Activated T-helper 9 cell treated with anti-CD3 and anti-CD28 coated beads, Interleukin-2, amount 50 U/mL, for 16 hours (primary cell): ENCODE measurements around the gene PPP5C.

Experiments used
- DNase-seq: peaks from one replicate; pipeline ENCODE4 v3.0.0-alpha.2; 2020; ENCODE audit warnings: low read depth

The PPP5C gene

GRCh38 chr19:46337487-46337886, 9.4 kb upstream of the PPP5C start:
- DNase-seq: no peak

DNA sequence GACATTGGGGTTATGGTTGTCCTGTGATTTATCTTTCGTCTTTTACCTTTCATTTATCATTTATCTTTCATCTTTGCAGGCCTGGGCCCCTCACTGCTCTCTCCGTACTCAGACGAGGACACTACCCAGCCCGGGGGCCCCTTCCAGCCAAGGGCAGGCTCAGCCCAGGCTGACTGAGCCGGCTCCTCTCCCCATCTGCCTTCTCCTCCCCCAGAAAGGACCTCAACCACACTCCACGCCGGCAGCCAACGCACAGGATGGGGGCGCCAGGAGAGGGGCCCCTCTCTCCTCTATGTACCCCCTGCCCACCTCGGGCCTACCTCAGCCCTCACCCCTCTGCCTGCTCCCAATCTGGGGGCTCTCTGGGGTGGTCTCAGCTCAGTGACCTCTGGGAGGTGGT, 7.4 kb upstream of the PPP5C start:
- DNase-seq: no peak

DNA sequence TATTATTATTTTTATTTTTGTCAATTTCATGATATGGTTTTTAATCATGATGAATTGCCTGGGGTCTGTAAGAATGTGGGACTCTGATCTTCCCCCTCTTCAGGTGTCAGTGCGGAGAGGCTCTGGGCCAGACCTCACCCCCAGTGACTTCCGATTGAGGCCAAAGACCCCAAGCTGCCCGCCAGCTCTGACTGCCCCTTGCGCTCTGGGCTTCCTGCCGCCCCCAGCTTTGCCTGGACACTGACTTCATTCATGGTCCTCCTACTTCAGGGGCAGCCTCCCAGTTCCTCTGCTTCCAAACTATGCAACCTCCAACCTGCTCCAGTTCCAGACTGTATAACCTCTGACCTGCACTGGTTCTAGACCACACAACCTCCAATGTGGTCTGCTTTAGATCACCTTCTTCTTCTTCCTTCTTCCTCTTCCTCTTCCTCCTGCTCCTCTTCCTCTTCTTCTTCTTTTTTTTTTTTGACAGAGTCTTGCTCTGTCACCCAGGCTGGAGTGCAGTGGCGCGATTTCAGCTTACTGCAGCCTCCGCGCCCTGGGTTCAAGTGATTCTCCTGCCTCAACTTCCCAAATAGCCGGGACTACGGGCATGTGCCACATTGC, 6.7 kb upstream of the PPP5C start:
- no peak for DNase-seq

- DNase-seq: no peak
These were observed 5.0 kb upstream of the PPP5C start for GRCh38 chr19:46341937-46342336.

- no peak for DNase-seq
These were observed 2.5 kb upstream of the PPP5C start for GRCh38 chr19:46344363-46344762.

- DNase-seq: no peak
These were observed 1.7 kb upstream of the PPP5C start for GRCh38 chr19:46345157-46345556.

DNA sequence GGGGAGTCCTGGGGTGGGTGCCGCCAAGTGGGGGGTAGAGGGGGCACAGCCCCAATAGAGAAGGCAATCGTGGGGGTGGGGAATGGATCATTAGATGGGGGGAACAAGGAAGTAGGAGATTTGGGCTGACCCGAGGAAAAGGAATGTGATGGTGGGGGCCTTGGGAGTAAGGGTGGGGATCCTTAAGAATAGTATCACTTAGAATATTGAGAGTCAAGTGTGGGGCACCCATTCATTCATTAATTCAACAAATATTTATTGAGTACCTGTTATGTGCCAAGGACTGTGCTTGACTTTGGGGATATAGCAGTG, 641 bp downstream of the PPP5C start:
- DNase-seq: no peak

DNA sequence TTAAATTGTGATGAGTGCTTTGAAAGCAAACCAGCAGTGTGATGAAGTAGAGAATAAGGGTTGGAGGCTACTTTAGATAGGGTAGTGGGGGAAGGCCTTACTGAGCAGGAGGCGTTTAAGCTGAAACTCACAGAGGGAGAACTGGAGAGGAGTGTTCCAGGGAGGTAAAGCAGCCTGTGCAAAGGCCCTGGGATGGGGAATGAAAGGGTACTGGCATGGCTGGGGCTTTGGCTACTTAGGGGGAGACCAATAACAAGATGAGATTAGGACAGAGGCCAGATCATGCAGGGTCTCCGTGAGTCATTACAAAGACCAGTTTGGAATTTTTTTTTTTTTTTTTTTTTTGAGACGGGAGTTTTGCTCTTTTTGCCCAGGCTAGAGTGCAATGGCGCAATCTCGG, 1.1 kb downstream of the PPP5C start:
- no peak for DNase-seq

GRCh38 chr19:46349311-46349993, 2.6 kb downstream of the PPP5C start:
- DNase-seq: no peak

- DNase-seq: no peak
These were observed 3.3 kb downstream of the PPP5C start for GRCh38 chr19:46350029-46350757.

GRCh38 chr19:46350758-46351159, 3.9 kb downstream of the PPP5C start:
- DNase-seq: no peak

- no peak for DNase-seq
These were observed 4.6 kb downstream of the PPP5C start for GRCh38 chr19:46351241-46352041.

- no peak for DNase-seq
These were observed 7.0 kb downstream of the PPP5C start for GRCh38 chr19:46353730-46354528.

GRCh38 chr19:46355234-46356148, 8.6 kb downstream of the PPP5C start:
- no peak for DNase-seq

- no peak for DNase-seq
These were observed 9.5 kb downstream of the PPP5C start for GRCh38 chr19:46356149-46357055.

DNA sequence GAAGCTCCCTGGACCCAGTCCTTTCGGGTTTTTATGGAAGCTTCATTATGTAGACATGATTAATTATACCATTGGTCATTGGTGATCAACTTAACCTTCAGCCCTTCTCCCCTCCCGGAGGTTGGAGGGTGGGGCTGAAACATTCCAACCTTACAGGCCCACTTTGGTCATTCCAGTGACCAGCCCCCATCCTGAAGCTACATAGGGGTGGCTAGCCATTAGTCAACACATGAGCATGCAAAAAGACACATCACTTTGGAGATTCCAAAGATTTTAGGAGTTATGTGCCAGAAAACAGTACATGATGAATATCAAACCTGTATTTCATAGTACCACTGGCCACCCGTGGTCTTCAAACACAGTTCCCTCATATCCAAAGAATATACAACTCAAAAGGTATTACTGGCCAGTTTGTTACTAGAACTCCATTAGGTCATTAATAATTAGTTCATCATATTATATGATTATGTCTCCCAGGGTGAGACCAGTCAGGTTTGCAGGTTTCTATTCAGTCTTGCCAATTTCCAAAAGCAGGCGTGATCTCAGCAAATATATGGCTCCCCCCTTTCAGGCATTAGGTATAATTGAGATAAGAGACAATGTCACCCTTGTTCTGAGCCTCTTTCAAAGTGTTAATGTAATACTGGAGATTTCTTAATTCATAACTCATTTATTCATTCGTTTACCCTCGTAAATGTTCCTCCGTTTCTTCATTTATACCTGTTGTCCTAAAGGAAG, 11.1 kb downstream of the PPP5C start:
- no peak for DNase-seq

- no peak for DNase-seq
These were observed 15.0 kb downstream of the PPP5C start for GRCh38 chr19:46361915-46362314.

GRCh38 chr19:46364359-46364758, 17.5 kb downstream of the PPP5C start:
- DNase-seq: no peak

DNA sequence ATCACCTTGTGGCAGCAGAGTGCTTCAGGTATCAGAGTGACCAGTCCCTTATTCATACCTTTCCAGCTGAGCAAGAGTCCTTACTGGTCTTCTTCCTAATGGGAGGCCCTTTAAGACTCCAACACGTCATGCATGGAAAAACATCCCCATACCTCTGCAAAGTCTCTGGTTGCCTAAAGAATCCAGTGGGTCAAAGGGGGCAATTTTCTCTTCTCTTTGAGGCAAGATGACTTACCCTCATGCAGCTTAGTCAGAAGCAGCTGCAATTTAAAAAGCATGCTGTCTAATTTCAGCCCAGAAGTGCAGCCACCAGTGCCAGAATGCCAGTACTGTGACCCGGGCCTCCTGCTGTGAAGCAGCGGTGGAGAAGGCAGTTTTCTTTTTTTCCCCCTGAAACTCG, 18.7 kb downstream of the PPP5C start:
- DNase-seq: no peak
